GM12874 (cell line): ENCODE data around the gene UST.

Experiments used
- TF ChIP-seq, protein P1 (sequence below): IDR thresholded peaks from 2 replicates; pipeline ENCODE4 v1.5.1; 2011; ENCODE audit warnings: low read depth, mild to moderate bottlenecking, control low read depth, low read length, moderate library complexity; ENCODE audit not compliant: insufficient read depth

UST gene

GRCh38 chr6:148984531-148985056 lies 237.8 kb downstream of the UST start:
- TF ChIP-seq, protein P1, sequence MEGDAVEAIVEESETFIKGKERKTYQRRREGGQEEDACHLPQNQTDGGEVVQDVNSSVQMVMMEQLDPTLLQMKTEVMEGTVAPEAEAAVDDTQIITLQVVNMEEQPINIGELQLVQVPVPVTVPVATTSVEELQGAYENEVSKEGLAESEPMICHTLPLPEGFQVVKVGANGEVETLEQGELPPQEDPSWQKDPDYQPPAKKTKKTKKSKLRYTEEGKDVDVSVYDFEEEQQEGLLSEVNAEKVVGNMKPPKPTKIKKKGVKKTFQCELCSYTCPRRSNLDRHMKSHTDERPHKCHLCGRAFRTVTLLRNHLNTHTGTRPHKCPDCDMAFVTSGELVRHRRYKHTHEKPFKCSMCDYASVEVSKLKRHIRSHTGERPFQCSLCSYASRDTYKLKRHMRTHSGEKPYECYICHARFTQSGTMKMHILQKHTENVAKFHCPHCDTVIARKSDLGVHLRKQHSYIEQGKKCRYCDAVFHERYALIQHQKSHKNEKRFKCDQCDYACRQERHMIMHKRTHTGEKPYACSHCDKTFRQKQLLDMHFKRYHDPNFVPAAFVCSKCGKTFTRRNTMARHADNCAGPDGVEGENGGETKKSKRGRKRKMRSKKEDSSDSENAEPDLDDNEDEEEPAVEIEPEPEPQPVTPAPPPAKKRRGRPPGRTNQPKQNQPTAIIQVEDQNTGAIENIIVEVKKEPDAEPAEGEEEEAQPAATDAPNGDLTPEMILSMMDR, result no peak

DNA sequence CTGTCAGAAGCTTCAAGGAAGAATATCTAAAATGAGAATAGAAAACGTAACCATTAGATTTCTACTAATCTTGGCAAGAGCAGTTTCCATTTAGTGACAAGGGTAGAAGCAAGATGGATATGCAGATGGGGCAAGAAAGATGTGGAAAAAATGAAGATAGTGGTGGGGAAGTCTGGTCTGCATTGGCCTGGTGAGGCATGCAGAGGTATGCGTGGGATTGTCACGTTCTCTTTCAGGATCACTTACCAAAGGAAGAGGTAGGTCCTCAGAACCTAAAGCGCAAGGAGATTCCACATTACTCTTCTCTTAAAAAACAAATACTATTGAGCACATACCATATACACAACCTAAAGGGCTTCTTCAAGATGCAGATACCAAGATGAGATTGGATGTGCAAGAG lies 238.7 kb downstream of the UST start:
- TF ChIP-seq, protein P1, result no peak

DNA sequence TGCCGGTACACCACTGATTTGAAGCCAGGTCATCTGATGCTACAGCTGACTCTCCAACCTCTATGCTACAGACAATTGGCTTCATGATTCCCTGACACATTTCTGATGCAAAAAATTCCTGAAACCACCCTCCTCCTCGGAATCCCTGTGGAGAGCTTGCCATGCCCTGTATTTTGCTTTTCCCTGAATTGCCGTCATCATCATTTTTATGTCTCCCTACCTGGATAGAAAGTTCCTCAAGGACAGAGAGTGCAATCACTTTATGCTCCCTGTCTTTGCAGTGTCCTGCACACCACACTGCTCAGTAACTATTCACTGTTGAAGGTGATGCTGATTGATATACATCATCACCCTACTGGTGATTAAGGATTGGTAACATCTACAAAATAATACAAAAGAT lies 239.8 kb downstream of the UST start:
- TF ChIP-seq, protein P1, result no peak

- TF ChIP-seq, protein P1, result no peak
Measured at GRCh38 chr6:148987982-148988381, 241.2 kb downstream of the UST start.

DNA sequence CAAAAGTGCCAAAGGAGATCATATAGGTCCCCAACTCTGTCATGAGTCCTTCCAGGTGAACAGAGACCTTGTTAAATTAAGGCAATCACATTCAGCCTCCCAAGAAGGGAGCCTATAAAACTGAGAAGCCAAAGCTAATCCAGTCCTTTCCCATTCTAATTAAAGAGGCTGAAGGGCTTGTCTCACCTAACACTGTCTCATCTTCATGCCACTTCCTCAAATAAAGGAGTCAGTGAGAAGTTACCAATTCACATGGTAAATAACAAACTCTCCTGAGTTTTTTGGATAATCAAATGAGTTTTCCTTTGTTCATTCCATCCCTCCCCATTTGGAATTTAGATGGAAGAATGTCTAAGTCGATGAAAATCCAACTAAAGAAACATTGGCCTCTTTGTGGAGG lies 242.8 kb downstream of the UST start:
- TF ChIP-seq, protein P1, result no peak

DNA sequence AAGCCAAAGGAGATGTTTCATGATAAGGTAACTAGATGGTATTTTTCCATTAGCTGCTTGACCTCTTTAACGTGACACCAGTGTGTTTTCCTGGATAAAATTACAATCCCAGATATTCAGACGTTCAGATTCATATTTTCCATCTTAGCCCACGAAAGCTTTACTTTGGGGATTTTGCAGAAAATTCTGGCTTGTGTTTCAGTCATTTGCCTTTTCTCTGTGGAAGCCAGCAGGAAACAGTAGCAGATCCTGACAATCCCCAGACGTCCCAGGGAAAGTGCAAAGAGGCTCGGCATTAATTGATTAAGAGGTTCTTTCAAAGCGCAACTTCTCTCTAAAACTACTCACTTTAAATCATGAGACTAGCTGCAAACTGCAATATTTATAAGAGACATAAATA lies 243.6 kb downstream of the UST start:
- TF ChIP-seq, protein P1, result no peak

DNA sequence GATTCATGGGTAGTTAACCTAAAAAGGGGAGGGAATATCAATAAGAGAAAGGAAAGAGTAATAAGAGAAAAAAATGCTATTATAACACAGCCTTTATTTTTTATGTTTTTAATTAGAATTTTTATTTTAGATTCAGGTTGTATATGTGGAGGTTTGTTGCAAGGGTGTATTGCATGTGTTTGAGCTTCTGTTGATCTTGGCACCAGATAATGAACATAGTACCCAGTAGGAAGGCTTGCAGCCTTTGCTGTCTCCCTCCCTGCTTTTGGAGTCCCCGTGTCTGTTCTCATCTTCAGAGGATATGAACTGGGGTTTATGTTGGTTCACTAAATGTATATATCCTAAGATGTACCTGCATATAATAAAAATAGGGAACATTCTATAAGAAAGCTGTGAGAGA lies 250.0 kb downstream of the UST start:
- TF ChIP-seq, protein P1, result no peak
